ENCODE data around the gene EIF3B.
"Not testable (repeated sequence)": the region's sequence is repeated elsewhere in the genome, so short reads cannot be mapped to it uniquely, and the experiment has no call there.

The EIF3B gene

GRCh38 chr7:2347351-2348063, 7.1 kb upstream of the EIF3B start:
- in situ Hi-C loops (cut with MboI; ENCODE audit: low sequenced_read_pairs) = not testable (repeated sequence)

DNA sequence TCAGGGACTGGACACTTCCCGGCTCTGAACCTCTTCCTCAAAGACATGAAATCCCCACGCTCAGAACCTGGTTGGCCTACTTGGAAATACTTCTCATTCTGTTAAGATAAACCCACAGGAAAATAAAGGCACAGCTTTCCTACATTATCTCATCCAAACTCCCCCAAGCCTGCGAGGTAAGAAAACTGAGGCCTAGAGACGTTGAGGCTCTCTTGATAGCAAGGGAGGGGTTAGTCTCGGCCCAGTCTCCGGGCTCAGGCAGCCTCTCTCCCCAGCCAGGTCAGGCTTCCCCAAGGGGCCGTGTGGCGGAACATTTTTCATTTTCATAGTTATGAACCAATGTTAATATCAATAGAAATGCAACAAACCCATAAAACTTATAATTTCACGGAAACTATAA, 4.6 kb upstream of the EIF3B start:
- in situ Hi-C loops (cut with MboI; ENCODE audit: low sequenced_read_pairs) = no loop called here

DNA sequence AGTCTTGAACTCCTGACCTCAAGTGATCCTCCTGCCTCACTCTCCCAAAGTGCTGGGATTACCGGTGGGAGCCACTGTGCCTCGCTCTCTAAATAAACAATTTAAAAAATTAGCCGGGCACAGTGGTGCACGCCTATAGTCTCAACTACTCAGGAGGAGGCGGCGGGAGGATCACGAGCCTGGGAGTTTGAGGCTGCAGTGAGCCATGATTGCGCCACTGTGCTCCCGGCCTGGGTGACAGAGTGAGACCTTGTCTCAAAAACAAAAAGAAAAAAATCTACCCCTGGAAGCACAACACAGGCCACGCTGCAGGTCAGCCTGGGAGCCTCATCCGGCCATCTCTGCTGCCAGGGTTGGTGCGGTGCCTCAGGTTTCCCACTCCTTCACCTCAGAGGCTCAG, 3.8 kb upstream of the EIF3B start:
- in situ Hi-C loops (cut with MboI; ENCODE audit: low sequenced_read_pairs) = no loop called here

- in situ Hi-C loops (cut with MboI; ENCODE audit: low sequenced_read_pairs) = no loop called here
These were observed 1.3 kb upstream of the EIF3B start for GRCh38 chr7:2353113-2353935.

DNA sequence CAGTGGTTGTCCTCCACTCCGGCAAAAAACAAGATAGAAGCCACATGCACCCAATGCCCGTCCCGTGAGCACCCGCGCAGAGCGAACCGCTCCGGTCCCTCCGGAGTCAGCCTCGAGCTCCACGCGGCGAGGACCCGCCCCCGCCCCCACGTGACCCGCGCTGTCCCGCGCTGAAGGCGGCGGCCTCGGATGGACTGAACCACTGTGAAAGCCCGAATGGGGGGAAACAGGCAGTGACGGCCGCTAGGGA, 766 bp upstream of the EIF3B start:
- in situ Hi-C loops (cut with MboI; ENCODE audit: low sequenced_read_pairs) = no loop called here

- in situ Hi-C loops (cut with MboI; ENCODE audit: low sequenced_read_pairs) = no loop called here
These were observed 495 bp downstream of the EIF3B start for GRCh38 chr7:2354939-2355704.

DNA sequence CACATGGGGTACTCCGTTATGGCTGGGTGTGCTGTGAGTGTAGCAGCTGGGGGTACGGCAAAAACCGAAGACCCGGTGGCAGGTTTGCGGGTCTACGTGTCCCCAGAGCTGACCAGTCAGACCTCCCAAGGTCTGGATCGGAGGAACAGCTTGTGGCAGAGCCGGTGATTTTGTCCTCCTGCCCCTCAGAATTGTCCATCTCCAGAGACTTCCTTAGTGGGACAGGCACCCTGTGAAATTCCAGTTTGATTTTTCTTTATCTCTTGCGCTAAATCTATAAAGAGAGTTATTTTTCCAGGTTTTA, 1.0 kb downstream of the EIF3B start:
- in situ Hi-C loops (cut with MboI; ENCODE audit: low sequenced_read_pairs) = no loop called here

DNA sequence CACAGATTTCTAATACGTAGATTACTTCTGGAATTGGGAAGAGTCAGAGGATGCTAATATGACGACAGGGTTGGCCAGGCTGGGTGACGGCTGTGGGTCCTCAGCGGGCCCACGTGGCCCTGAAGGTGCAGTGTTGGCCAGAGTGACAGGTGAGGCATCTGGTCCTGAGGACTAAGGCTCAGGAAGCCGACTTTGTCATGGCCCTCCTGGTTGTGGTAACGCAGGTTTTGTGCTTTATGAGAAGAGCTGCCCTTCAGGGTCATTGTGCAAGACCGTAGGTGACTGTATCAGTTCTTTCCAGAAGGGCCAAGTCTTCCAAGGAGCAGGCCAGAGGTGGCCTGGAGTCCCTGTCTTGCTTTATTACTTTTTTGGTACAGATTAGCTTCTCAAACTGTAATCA, 2.5 kb downstream of the EIF3B start:
- in situ Hi-C loops (cut with MboI; ENCODE audit: low sequenced_read_pairs) = no loop called here

GRCh38 chr7:2357571-2357970, 2.9 kb downstream of the EIF3B start:
- in situ Hi-C loops (cut with MboI; ENCODE audit: low sequenced_read_pairs) = no loop called here

DNA sequence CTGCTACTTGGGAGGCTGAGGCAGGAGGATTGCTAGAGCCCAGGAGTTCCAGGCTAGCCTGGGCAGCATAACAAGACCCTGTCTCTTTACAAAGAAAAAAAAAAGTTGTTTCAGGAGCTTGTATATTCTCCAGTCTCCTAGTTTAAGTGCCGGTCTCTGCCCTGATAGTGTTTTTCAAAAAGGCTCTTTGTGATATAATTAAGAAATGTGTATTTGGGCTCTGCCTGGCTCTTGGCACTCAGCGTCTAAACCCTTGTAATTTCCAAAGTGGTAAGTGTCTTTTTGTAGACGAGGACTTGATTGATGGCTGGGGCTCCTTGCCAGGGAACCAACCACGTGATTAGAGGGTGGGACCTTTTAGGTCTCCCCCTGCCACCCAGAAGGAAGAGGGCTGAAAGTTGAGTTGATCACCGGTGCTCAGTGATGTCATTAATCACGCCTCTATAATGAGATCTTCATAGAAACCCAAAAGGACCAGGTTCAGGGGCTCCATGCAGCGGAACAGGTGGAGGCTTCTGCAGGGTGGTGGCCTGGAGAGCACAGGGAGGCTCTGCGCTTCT, 4.4 kb downstream of the EIF3B start:
- in situ Hi-C loops (cut with MboI; ENCODE audit: low sequenced_read_pairs) = no loop called here

DNA sequence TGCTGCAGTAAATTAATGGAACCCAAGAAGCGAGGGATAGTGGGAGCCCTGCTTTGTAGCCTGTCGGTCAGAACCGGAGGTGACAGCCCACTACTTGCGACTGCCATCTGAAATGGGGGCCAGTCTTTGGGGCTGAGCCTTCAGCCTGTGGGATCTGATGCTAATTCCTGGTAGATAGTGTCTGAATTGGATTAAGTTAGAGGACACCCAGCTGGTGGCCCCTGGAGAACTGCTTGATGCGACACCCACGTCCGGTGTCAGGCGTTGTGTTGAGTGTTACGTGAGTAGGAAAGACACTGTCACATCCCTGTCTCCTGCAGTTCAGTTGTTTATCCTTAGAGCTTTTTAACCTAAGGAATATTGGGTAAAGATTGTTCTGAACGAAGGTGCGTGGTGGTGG, 5.0 kb downstream of the EIF3B start:
- in situ Hi-C loops (cut with MboI; ENCODE audit: low sequenced_read_pairs) = no loop called here

- in situ Hi-C loops (cut with MboI; ENCODE audit: low sequenced_read_pairs) = no loop called here
These were observed 6.2 kb downstream of the EIF3B start for GRCh38 chr7:2360796-2361195.

- in situ Hi-C loops (cut with MboI; ENCODE audit: low sequenced_read_pairs) = no loop called here
These were observed 7.9 kb downstream of the EIF3B start for GRCh38 chr7:2362385-2363088.

DNA sequence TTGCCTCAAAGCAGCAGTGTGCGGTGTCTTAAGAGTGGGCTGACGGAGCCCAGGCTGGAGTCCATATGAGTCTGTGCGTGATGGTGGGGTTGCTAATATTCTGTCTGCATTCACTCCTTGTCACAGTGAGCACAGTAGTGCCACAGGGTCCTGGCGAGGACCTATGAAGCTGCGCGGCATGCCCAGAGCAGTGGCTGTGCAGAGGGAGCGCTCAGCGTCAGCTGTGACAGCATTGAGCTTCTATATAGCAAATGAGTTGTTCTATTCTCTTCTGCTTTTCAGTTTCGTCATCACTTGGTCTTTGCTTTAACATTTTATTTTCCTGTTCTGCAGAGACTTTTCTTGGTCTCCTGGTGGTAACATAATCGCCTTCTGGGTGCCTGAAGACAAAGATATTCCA, 14.5 kb downstream of the EIF3B start:
- in situ Hi-C loops (cut with MboI; ENCODE audit: low sequenced_read_pairs) = no loop called here

GRCh38 chr7:2371329-2371728, 16.7 kb downstream of the EIF3B start:
- in situ Hi-C loops (cut with MboI; ENCODE audit: low sequenced_read_pairs) = no loop called here

DNA sequence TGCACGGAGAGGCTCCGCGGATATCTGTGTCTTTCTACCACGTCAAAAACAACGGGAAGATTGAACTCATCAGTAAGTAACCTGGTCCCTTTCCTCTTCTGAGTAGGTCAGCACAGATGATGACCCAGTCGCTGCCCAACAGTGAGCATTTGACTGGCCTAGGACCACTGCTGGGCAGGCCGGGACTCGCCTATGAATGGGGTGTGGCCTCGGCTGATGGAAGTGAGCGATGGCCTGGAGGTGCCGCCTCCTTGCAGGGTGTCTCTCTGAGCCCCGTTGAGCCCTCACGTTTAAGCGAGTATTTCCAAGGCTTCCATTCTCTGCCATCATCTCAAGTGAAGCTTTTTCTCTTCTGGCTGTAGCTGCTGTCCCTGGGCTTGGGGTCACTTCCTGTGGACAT, 18.1 kb downstream of the EIF3B start:
- in situ Hi-C loops (cut with MboI; ENCODE audit: low sequenced_read_pairs) = no loop called here

- in situ Hi-C loops (cut with MboI; ENCODE audit: low sequenced_read_pairs) = no loop called here
These were observed 18.5 kb downstream of the EIF3B start for GRCh38 chr7:2373124-2373556.

DNA sequence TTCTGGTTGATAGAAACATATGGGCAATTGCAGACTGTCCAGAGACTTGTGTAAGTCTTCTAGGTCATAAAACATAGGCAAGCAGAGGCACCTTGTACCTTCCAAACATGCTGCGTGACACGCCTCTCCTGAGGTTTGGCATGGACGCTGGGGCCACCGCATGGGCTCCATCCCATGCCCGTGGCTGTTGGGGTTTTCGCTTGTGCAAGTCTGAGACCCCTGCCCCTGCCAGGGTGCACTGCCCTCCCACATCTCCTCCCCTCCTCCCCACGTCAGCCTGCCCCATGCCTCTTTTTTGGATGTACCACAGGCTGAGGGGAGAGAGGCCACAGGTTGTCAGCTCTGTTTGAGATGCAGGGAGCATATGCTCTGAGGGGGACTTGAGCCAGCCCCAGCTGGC, 19.0 kb downstream of the EIF3B start:
- in situ Hi-C loops (cut with MboI; ENCODE audit: low sequenced_read_pairs) = no loop called here

- in situ Hi-C loops (cut with MboI; ENCODE audit: low sequenced_read_pairs) = no loop called here
These were observed 19.8 kb downstream of the EIF3B start for GRCh38 chr7:2374401-2374800.

- in situ Hi-C loops (cut with MboI; ENCODE audit: low sequenced_read_pairs) = no loop called here
These were observed 20.5 kb downstream of the EIF3B start for GRCh38 chr7:2374830-2375728.
